HL-60 (cell line): ENCODE data around the gene DPP10.

Experiments
- DNase-seq, 2 experiments: peaks; one replicate each; pipeline ENCODE4 v3.0.0-alpha.2; 2010 to 2020; ENCODE audit warnings: low read depth in 1 of 2, low spot score in 1 of 2
- H3K27ac ChIP-seq: fragments of 250-450 bp; sonication (Bioruptor Pico); replicated peaks from 2 replicates; pipeline ENCODE4 v1.5.1; 2020; ENCODE audit warnings: mild to moderate bottlenecking, moderate library complexity
- H3K27me3 ChIP-seq: fragments of 250-450 bp; sonication (Bioruptor Pico); 2 replicates; pipeline ENCODE4 v1.5.1; 2021; ENCODE audit warnings: mild to moderate bottlenecking, moderate library complexity; ENCODE audit not compliant: insufficient read depth, poor library complexity, severe bottlenecking
- H3K4me3 ChIP-seq: replicated peaks from 2 replicates; pipeline ENCODE4 v1.5.1; 2011; ENCODE audit warnings: mild to moderate bottlenecking, control low read depth, low read length; ENCODE audit not compliant: insufficient read depth
- GABPA ChIP-seq: IDR thresholded peaks from 2 replicates; pipeline ENCODE4 v1.6.1; 2012; ENCODE audit warnings: low read depth
- POLR2AphosphoS5 ChIP-seq: IDR thresholded peaks from 2 replicates; pipeline ENCODE4 v1.6.1; 2012; ENCODE audit warnings: low read depth
- SPI1 ChIP-seq: IDR thresholded peaks from 2 replicates; pipeline ENCODE4 v1.6.1; 2012; ENCODE audit warnings: low read depth, mild to moderate bottlenecking, borderline replicate concordance
- TF ChIP-seq, protein P1 (sequence below): IDR thresholded peaks from one replicate; pipeline ENCODE4 v1.5.1; 2011; ENCODE audit warnings: low read length, control low read depth, inconsistent platforms; ENCODE audit not compliant: insufficient read depth
- TF ChIP-seq, protein P2 (sequence below): IDR thresholded peaks from 2 replicates; pipeline ENCODE4 v1.6.1; 2012; ENCODE audit warnings: low read depth; ENCODE audit not compliant: insufficient replicate concordance

Gene DPP10

DNA sequence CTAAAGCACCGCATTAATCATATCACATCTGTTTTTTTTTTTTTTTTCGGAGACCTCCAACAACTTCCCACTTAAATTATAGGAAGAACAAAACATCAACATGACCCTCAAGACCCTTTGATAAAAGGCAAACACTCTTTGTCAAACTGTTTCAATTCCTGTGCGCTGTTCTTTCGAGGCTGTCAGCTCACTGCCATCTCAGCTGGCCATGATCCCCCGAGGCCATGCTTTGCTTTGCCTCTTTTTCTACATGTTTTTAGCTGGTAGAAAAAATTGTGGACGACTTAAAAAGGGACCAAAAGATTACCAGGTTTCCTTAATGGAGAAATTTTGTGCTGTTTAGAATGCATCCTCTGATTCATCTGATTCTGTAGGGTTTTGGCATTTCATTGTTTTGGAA is 138.2 kb downstream of the DPP10 start:
- TF ChIP-seq SPI1 (no peak), GABPA (no peak), POLR2AphosphoS5 (no peak)
- TF ChIP-seq, protein P1, sequence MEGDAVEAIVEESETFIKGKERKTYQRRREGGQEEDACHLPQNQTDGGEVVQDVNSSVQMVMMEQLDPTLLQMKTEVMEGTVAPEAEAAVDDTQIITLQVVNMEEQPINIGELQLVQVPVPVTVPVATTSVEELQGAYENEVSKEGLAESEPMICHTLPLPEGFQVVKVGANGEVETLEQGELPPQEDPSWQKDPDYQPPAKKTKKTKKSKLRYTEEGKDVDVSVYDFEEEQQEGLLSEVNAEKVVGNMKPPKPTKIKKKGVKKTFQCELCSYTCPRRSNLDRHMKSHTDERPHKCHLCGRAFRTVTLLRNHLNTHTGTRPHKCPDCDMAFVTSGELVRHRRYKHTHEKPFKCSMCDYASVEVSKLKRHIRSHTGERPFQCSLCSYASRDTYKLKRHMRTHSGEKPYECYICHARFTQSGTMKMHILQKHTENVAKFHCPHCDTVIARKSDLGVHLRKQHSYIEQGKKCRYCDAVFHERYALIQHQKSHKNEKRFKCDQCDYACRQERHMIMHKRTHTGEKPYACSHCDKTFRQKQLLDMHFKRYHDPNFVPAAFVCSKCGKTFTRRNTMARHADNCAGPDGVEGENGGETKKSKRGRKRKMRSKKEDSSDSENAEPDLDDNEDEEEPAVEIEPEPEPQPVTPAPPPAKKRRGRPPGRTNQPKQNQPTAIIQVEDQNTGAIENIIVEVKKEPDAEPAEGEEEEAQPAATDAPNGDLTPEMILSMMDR, result no peak
- TF ChIP-seq, protein P2, sequence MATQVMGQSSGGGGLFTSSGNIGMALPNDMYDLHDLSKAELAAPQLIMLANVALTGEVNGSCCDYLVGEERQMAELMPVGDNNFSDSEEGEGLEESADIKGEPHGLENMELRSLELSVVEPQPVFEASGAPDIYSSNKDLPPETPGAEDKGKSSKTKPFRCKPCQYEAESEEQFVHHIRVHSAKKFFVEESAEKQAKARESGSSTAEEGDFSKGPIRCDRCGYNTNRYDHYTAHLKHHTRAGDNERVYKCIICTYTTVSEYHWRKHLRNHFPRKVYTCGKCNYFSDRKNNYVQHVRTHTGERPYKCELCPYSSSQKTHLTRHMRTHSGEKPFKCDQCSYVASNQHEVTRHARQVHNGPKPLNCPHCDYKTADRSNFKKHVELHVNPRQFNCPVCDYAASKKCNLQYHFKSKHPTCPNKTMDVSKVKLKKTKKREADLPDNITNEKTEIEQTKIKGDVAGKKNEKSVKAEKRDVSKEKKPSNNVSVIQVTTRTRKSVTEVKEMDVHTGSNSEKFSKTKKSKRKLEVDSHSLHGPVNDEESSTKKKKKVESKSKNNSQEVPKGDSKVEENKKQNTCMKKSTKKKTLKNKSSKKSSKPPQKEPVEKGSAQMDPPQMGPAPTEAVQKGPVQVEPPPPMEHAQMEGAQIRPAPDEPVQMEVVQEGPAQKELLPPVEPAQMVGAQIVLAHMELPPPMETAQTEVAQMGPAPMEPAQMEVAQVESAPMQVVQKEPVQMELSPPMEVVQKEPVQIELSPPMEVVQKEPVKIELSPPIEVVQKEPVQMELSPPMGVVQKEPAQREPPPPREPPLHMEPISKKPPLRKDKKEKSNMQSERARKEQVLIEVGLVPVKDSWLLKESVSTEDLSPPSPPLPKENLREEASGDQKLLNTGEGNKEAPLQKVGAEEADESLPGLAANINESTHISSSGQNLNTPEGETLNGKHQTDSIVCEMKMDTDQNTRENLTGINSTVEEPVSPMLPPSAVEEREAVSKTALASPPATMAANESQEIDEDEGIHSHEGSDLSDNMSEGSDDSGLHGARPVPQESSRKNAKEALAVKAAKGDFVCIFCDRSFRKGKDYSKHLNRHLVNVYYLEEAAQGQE, result no peak
- no peak for DNase-seq

DNA sequence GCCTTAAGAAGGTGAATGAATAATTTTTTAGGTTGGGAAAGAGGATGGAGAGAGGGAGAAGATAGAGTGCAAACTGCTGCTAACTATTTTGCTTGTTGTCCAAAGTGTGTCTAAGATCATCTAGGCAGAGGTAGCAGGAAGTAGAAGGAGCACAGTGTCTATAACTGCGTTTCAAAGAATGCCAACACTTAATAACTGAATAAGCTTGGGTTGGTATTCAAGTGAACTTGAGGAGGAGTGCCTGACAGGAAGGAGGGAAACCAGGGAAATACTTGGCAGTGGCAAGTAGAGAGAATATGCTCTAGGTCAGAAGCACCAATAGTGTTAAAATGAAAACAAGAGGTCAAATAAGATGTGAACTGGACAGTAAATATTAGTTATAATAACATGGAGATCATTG is 155.9 kb downstream of the DPP10 start:
- Histone ChIP-seq H3K27me3 (no peaks in the 10 kb centered on the region), H3K27ac (no peak overlapping the region), H3K4me3 (no peak overlapping the region)
- DNase-seq, result no peak
- TF ChIP-seq GABPA, result no peak
- TF ChIP-seq, protein P1, result no peak
- no peak for TF ChIP-seq SPI1

More for the DNA sequence above, 138.2 kb downstream of the DPP10 start:
- H3K27ac ChIP-seq, result no peak overlapping the region
- H3K4me3 ChIP-seq, result no peak overlapping the region
- peaks cover 2% of the 10 kb centered on the region for H3K27me3 ChIP-seq

DNA sequence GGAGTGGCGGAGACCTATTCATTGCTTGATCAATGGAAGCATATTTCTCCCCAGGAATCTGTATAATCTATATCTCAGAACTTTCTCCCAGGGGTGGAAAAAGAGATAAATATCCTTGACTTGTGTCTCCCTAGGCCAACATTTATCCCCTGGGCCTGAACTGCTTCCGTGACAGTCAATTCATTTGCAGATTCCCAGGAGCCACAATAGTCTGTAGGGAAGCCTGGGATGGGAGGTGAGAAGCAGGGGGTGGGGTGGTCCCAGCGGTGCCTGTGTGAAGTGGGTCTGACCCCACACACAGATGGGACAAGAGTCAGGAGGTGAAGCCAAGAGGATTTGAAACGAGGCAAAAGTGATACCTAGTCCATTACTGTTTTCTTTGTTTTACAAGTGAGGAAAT is 166.8 kb downstream of the DPP10 start:
- TF ChIP-seq SPI1, result no peak
- TF ChIP-seq, protein P2, result no peak
- TF ChIP-seq POLR2AphosphoS5, result no peak
- TF ChIP-seq GABPA, result no peak
- TF ChIP-seq, protein P1, result no peak
- no peak for DNase-seq
- Histone ChIP-seq H3K27me3 (no peaks in the 10 kb centered on the region), H3K4me3 (no peak overlapping the region), H3K27ac (no peak overlapping the region)

DNA sequence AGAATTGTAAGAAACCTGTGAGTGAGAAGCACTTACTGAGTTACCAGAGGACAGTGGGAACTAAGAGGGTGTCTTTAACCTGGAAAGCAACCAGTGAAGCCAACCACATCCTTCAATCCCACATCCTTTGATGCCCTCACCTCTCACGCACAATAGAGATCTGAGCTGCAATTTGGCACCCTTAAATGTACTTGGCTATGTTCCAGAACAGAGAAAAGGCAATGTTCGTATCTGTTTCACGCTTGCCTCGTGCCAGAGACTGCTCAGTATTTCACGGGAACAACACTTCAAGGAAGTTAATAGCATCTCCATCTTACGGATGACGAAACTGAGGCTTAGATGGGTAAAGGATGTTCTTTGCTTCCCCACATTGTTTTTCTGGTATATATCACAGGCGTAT is 167.4 kb downstream of the DPP10 start:
- Histone ChIP-seq H3K4me3 (no peak overlapping the region), H3K27ac (no peak overlapping the region), H3K27me3 (no peaks in the 10 kb centered on the region)
- TF ChIP-seq POLR2AphosphoS5, result no peak
- no peak for TF ChIP-seq SPI1
- TF ChIP-seq, protein P2, result no peak
- TF ChIP-seq, protein P1, result no peak
- no peak for TF ChIP-seq GABPA
- no peak for DNase-seq
